Effector CD4-positive, alpha-beta T cell (primary cell): ENCODE results near the gene SLC30A7.
A peak's percentile ranks its signal among the peaks of the same experiment; 100 is the strongest.
"Not testable (repeated sequence)": the region's sequence is repeated elsewhere in the genome, so short reads cannot be mapped to it uniquely, and the experiment has no call there.

ENCODE experiments used
- DNase-seq: peaks from one replicate; pipeline ENCODE4 v3.0.0-alpha.2; 2020

SLC30A7 gene

GRCh38 chr1:100941580-100942216 lies 45.8 kb downstream of the SLC30A7 start:
- no peak for DNase-seq

DNA sequence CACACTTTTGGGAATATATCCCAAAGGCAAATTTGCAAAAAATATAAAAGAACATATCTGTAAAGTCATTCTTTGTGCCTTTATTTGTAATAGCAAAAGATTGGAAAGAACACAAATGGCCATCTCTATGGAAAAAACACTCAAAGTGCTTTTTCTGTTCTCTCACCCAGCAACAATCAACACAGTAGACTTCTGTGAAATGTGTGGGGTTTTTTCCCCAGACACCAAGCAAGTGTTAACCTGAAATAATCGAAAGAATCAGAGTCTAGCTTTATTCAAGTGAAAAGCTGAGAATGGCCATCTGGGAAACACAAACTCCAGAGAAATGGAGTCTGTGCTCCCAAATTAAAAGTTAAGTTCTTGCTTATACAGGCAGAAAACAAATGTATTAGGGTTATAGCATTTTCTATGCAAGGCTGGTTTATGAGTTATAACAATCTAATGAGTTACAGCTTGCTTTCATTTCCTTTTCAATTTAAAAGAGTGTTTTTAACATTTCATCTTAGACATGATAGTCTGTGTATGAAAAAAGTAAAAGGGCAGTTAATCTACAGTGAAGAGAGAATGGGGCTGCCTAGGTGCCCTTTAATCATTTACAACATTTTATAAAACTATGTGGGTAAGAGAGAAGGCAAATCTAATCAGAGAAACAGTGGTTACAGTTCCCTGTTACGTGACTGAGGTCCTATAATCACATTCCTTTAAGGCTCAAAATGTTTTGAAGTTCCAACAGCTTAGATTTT lies 46.6 kb downstream of the SLC30A7 start:
- DNase-seq = no peak

- DNase-seq = no peak
These were observed 47.6 kb downstream of the SLC30A7 start for GRCh38 chr1:100943533-100943932.

GRCh38 chr1:100946064-100946463 lies 50.2 kb downstream of the SLC30A7 start:
- DNase-seq = not testable (repeated sequence)

DNA sequence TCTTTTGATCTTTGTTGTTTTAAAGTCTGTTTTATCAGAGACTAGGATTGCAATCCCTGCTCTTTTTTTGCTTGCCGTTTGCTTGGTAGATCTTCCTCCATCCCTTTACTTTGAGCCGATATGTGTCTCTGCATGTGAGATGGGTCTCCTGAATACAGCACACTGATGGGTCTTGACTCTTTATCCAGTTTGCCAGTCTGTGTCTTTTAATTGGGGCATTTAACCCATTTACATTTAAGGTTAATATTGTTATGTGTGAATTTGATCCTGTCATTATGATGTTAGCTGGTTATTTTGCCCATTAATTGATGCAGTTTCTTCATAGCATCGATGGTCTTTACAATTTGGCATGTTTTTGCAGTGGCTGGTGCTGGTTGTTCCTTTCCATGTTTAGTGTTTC lies 51.9 kb downstream of the SLC30A7 start:
- not testable (repeated sequence) for DNase-seq

DNA sequence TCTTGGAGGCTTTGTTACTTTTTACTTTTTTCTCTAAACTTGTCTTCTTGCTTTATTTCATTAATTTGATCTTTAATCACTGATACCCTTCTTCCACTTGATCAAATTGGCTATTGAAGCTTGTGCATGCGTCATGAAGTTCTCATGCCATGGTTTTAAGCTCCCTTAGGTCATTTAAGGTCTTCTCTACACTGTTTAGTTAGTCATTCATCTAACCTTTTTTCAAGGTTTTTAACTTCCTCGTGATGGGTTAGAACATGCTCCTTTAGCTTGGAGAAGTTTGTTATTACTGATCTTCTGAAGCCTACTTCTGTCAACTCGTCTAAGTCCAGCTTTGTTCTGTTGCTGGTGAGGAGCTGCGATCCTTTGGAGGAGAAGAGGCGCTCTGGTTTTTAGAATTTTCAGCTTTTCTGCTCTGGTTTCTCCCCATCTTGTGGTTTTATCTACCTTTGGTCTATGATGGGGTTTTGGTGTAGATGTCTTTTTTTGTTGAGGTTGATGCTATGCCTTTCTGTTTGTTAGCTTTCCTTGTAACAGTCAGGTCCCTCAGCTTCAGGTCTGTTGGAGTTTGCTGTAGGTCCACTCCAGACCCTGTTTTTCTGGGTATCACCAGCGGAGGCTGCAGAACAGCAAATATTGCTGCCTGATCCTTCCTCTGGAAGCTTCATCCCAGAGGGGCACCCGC lies 53.0 kb downstream of the SLC30A7 start:
- not testable (repeated sequence) for DNase-seq

- peak; percentile 50 for DNase-seq
These were observed 53.7 kb downstream of the SLC30A7 start for GRCh38 chr1:100949515-100950158.

DNA sequence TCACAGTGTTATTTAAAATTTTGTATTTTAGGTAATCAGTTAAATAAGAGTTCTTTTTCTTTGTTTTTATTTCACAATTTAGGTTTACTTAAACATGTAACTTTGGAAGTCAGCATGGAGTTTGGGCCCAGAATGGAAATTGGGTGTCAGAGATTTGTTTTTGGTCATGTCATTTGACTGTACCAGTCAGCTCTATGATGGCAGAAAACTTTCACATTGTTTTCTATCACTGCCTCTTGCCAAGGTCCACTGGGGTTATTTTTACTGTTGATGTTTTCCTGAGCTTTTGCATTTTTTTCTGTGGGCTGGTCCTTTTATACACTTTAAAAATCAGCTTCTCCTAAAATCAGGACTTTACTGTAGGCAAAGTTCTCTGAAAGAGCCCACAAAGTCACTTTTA lies 54.4 kb downstream of the SLC30A7 start:
- DNase-seq = no peak

DNA sequence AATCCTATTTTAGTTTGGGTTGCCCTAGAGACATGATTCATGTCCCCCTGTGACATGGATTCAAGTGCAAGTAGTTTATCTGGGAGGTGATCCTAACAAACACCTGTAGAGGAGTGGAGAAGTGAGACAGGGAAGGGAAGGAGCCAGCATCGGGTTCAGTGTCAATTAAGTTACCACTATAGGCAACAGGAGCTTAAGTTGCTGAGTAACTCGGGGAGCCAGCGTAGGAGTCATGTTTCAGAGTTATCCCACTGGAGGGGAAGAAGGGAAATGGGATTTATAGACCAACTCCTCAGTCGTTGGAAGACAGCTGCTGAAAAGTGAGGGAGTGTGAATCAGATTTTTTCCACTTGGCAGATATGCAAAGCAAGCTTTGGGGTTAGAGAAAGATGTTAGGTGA lies 54.9 kb downstream of the SLC30A7 start:
- DNase-seq = no peak

GRCh38 chr1:100952104-100952745 lies 56.3 kb downstream of the SLC30A7 start:
- no peak for DNase-seq

GRCh38 chr1:100952970-100953369 lies 57.1 kb downstream of the SLC30A7 start:
- DNase-seq = not testable (repeated sequence)

GRCh38 chr1:100953960-100954730 lies 58.3 kb downstream of the SLC30A7 start:
- DNase-seq = no peak

GRCh38 chr1:100955322-100955721 lies 59.4 kb downstream of the SLC30A7 start:
- DNase-seq = no peak

DNA sequence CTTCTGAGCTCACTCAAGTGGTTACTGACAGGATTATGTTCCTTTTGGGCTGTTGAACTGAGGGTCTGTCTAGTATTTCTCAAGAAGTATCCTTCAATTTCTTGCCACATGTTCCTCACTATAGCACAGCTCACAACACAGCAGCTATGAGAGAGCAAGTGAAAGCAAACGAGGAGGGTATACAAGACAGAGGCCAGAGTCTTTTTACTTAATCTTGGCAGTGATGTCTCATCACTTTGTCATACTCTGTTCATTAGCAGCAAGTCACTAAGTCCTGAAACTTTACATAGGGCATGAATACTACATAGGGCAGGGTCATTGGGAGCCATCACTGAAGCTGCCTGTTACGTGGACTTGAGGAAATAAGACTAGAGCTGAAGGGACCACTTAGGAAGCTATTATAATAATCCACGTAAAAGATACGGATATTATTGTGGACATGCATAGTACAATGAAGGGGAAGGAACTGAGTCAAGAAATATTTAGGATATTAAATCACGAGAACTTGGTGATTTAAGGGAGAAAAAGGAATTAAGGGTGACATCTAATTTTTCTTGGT lies 63.7 kb downstream of the SLC30A7 start:
- DNase-seq = no peak

GRCh38 chr1:100960098-100960497 lies 64.2 kb downstream of the SLC30A7 start:
- no peak for DNase-seq

- no peak for DNase-seq
These were observed 72.7 kb downstream of the SLC30A7 start for GRCh38 chr1:100968621-100969020.

GRCh38 chr1:100969327-100969726 lies 73.4 kb downstream of the SLC30A7 start:
- DNase-seq = no peak

- DNase-seq = no peak
These were observed 75.1 kb downstream of the SLC30A7 start for GRCh38 chr1:100971021-100971420.

GRCh38 chr1:100972185-100972584 lies 76.3 kb downstream of the SLC30A7 start:
- DNase-seq = no peak

DNA sequence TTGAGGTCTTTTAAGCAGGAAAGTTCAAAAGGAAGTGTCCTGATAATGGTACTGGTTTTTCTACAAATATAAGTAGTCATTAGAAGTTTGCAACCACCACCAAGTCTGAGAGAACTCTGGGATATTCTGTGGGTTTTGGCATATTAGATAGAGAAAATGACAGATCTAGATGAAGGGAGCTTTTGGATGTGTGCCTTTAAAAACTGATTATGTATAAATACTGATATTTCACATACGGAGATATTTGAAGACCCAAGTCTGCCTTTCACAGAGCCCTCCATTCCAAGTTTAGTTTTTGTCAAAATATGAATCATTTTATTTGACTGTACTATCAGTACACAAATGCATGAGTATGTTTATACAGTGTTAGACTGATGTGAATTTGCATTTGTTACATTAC lies 81.0 kb downstream of the SLC30A7 start:
- no peak for DNase-seq

DNA sequence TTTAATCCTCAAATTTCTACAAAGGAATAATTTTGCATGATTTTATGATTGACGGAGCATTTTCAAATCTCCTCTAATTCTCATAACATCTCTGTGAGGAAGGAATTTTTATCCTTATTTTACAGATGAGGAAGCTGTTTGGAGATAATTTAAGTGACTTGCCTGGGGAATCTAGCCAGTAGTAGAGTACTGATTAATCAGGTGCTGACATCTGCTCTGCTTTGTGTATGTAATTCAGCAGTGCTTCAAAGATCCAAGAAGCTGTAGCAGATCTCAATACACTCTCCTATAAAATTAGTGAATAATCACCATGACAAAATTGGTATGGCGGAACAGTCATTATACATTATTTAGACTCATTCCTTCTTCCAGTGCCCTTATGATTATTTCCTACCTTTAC lies 83.7 kb downstream of the SLC30A7 start:
- no peak for DNase-seq

DNA sequence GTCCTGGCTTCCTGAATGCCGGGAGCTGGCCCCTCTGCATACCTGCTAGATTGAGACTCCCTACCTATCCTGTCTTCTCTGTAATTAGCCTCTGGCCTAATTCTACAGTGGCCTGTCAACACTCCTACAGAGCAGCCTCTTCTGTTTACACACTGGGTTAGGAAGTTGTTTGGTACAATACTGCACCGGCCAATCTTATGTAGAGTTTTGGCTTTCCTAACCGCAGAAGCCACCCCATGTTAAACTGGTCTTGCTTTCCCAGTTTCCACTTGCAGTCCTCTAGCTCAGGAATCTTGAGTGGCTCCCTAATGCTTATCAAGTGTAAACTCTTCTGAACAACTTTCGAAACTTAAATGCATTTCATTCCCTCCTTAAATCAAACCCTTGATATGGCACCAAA lies 86.9 kb downstream of the SLC30A7 start:
- no peak for DNase-seq
